ENCODE results near the gene PAPPA. TPM values are rescaled to one million over a fixed set of nuclear protein-coding genes. Genes with fewer than 3 reads are reported as not detected.

PAPPA gene
- total and polyA plus RNA-seq, 2 of the 8 experiments (the other 6 are each of a cell fraction or from before 2014, with no cell fraction given): 0.18 to 0.63 TPM

GRCh38 chr9:116172216-116172615 is 18.6 kb downstream of the PAPPA start:
- no peaks in the 10 kb centered on the region for H3K79me1 ChIP-seq (ENCODE audit: low read depth, low read length)
- no peaks in the 10 kb centered on the region for H3K27me3 ChIP-seq (replicated peaks in 1 of 4; ENCODE audit: control insufficient read depth in 3 of 4, extremely low read depth in 1 of 4, insufficient read depth in 3 of 4, low read length in 3 of 4)
- FAIRE-seq: no peak
- H2BK15ac ChIP-seq (ENCODE audit: low read length): no peak overlapping the region
- no peaks in the 10 kb centered on the region for H3K4me1 ChIP-seq (replicated peaks in 1 of 4; ENCODE audit: control insufficient read depth in 3 of 4, insufficient read depth in 4 of 4, low read length in 3 of 4)
- no peak overlapping the region for H4K91ac ChIP-seq (replicated peaks; ENCODE audit: insufficient read length, low read length)
- no peak overlapping the region for H3K4me2 ChIP-seq (ENCODE audit: insufficient read depth in 1 of 2, low read depth in 2 of 2, low read length in 2 of 2)
- H2BK120ac ChIP-seq (replicated peaks; ENCODE audit: low read depth, low read length): no peak overlapping the region
- H3K56ac ChIP-seq (replicated peaks; ENCODE audit: insufficient read length, low read depth, low read length): no peak overlapping the region
- H3K79me2 ChIP-seq (ENCODE audit: control insufficient read depth in 1 of 2, insufficient read depth in 2 of 2, low read length in 2 of 2): no peaks in the 10 kb centered on the region
- H4K20me1 ChIP-seq (replicated peaks in 1 of 2; ENCODE audit: control insufficient read depth in 1 of 2, insufficient read depth in 2 of 2, low read length in 2 of 2): no peaks in the 10 kb centered on the region
- no peak overlapping the region for H2BK12ac ChIP-seq (ENCODE audit: low read depth, low read length)
- H2BK5ac ChIP-seq (ENCODE audit: low read depth, low read length): no peak overlapping the region
- H3K36me3 ChIP-seq (ENCODE audit: control insufficient read depth in 2 of 4, insufficient read depth in 4 of 4, low read length in 3 of 4): no peaks in the 10 kb centered on the region
- whole genome bisulfite sequencing, 2 experiments (ENCODE audit: extremely low coverage in 1 of 2, insufficient coverage in 1 of 2, insufficient read length in 1 of 2, insufficient replicate concordance in 2 of 2, low coverage in 1 of 2, low lambda C conversion rate in 2 of 2, missing lambda C conversion rate in 1 of 2): 75% methylated on average over 2 of the region's 2 CpGs; no CpG with 5 or more reads in 1 of the 2 experiments
- no peak overlapping the region for H3K14ac ChIP-seq (ENCODE audit: insufficient read length)
- H3K9ac ChIP-seq (replicated peaks in 1 of 4; ENCODE audit: extremely low read depth in 1 of 4, low read depth in 3 of 4, low read length in 3 of 4): no peak overlapping the region
- no peak overlapping the region for H3K23ac ChIP-seq (ENCODE audit: insufficient read length)
- no peak overlapping the region for H2AK5ac ChIP-seq (ENCODE audit: low read depth, low read length)
- H3K4ac ChIP-seq (replicated peaks; ENCODE audit: insufficient read length, low read depth, low read length): no peak overlapping the region
- ChIA-PET POLR2A (ENCODE audit: partially characterized antibody) (no interaction called here), CTCF (ENCODE audit: partially characterized antibody) (interaction anchor here (1.1 to 2.9 kb wide), 4 partner anchors 8 to 400 kb away, joined by 3 to 13 read pairs (median 6); no protein-coding TSS in a partner anchor)
- H3K27ac ChIP-seq (ENCODE audit: low read depth, low read length): no peak overlapping the region
- H2BK20ac ChIP-seq (ENCODE audit: low read length): no peak overlapping the region
- no peak overlapping the region for H2AFZ ChIP-seq (ENCODE audit: low read length)
- DNase-seq (ENCODE audit: low read depth in 1 of 2, low spot score in 2 of 2): no peak
- H3K9me3 ChIP-seq (ENCODE audit: insufficient read depth in 2 of 2, low read depth in 1 of 2, low read length in 1 of 2): no peaks in the 10 kb centered on the region
- H4K8ac ChIP-seq (ENCODE audit: extremely low read depth, insufficient read depth, low read length): no peak overlapping the region
- H4K5ac ChIP-seq (ENCODE audit: insufficient read length, low read depth, low read length): no peak overlapping the region
- no peak overlapping the region for H3K18ac ChIP-seq (ENCODE audit: extremely low read depth, low read length)
- no peaks in the 10 kb centered on the region; the same call in 1 of the 2 replicates for H3K23me2 ChIP-seq (ENCODE audit: low read depth, low read length)
- no peak overlapping the region for H3K4me3 ChIP-seq (ENCODE audit: extremely low read depth in 1 of 4, insufficient read depth in 2 of 4, low read depth in 3 of 4, low read length in 4 of 4)
- TF ChIP-seq CBX8 (IDR thresholded peaks at IDR 0.05; ENCODE audit: borderline replicate concordance, low read depth, low read length) (no peak), KDM4A (IDR thresholded peaks at IDR 0.05; ENCODE audit: low read depth, low read length, severe bottlenecking) (no peak), BACH1 (IDR thresholded peaks at IDR 0.05; ENCODE audit: low read length) (no peak), HDAC6 (IDR thresholded peaks at IDR 0.05; ENCODE audit: low read depth, low read length) (no peak), RXRA (IDR thresholded peaks at IDR 0.05; ENCODE audit: insufficient read depth, low read depth, low read length) (no peak), TBP (IDR thresholded peaks at IDR 0.05; ENCODE audit: low read depth, low read length) (no peak), CTCF (IDR thresholded peaks at IDR 0.05; ENCODE audit: control extremely low read depth in 1 of 3, insufficient read depth in 1 of 3, low read depth in 1 of 3, low read length in 3 of 3) (no peak), RNF2 (IDR thresholded peaks at IDR 0.05; ENCODE audit: borderline replicate concordance, low read depth, low read length, missing control alignments, poor library complexity, severe bottlenecking) (no peak), SRF (IDR thresholded peaks at IDR 0.05; ENCODE audit: low read depth, low read length) (no peak), SP2 (IDR thresholded peaks at IDR 0.05; ENCODE audit: low read length) (no peak), CHD1 (IDR thresholded peaks at IDR 0.05; ENCODE audit: low read depth, low read length) (no peak), POU5F1 (IDR thresholded peaks at IDR 0.05; ENCODE audit: low read depth, low read length) (no peak)

Data from H1 (cell line).